Liver (tissue), 9 donors: ENCODE data around the gene MGRN1. TPM values are rescaled to one million over a fixed set of nuclear protein-coding genes. Genes with fewer than 3 reads are reported as not detected.
A peak's percentile ranks its signal among the peaks of the same experiment; 100 is the strongest.

Source experiments
- DNase-seq: peaks from one replicate; pipeline ENCODE4 v3.0.0-alpha.2; 2017; ENCODE audit warnings: low spot score
- H3K27ac ChIP-seq, 2 donors: one replicate each; pipeline ENCODE4 v1.7.0; 2013; ENCODE audit warnings: inconsistent platforms in 2 of 2, low read length in 2 of 2, control low read depth in 1 of 2, low read depth in 1 of 2, mild to moderate bottlenecking in 1 of 2
- H3K27me3 ChIP-seq, 4 donors: one replicate each; pipeline versions ENCODE4 v1.6.1 to v1.7.0; 2013; ENCODE audit warnings: low read length in 3 of 4, inconsistent platforms in 1 of 4, mild to moderate bottlenecking in 1 of 4, moderate library complexity in 1 of 4; ENCODE audit not compliant: control insufficient read depth in 4 of 4, insufficient read depth in 4 of 4
- H3K36me3 ChIP-seq, 4 donors: one replicate each; pipeline versions ENCODE4 v1.6.1 to v1.7.0; 2013; ENCODE audit warnings: low read length in 3 of 4, mild to moderate bottlenecking in 3 of 4, low read depth in 1 of 4, moderate library complexity in 1 of 4; ENCODE audit not compliant: control insufficient read depth in 4 of 4, insufficient read depth in 3 of 4
- H3K4me1 ChIP-seq, 4 donors: one replicate each; pipeline versions ENCODE4 v1.6.1 to v1.7.0; 2013; ENCODE audit warnings: low read length in 3 of 4, mild to moderate bottlenecking in 3 of 4, moderate library complexity in 1 of 4; ENCODE audit not compliant: control insufficient read depth in 4 of 4, insufficient read depth in 4 of 4
- H3K4me3 ChIP-seq, 3 donors: one replicate each; pipeline versions ENCODE4 v1.6.1 to v1.7.0; 2013; ENCODE audit warnings: low read length in 3 of 3, control low read depth in 1 of 3, low read depth in 1 of 3, mild to moderate bottlenecking in 1 of 3
- H3K9ac ChIP-seq, 2 donors: one replicate each; pipeline ENCODE4 v1.7.0; 2013; ENCODE audit warnings: low read length in 2 of 2, mild to moderate bottlenecking in 2 of 2, moderate library complexity in 2 of 2, control low read depth in 1 of 2, low read depth in 1 of 2
- H3K9me3 ChIP-seq, 4 donors: one replicate each; pipeline versions ENCODE4 v1.6.1 to v1.7.0; 2013; ENCODE audit warnings: low read length in 3 of 4; ENCODE audit not compliant: control insufficient read depth in 4 of 4
- ATF3 ChIP-seq: IDR thresholded peaks from 2 replicates; pipeline ENCODE4 v1.6.1; 2016; ENCODE audit warnings: antibody characterized with exemption
- CTCF ChIP-seq: fragments of 150-350 bp; IDR thresholded peaks from 2 replicates; pipeline ENCODE4 v1.5.1; 2017; ENCODE audit warnings: improper control_type of control experiment, low read depth, low read length; ENCODE audit not compliant: missing input control
- EGR1 ChIP-seq, 2 donors: IDR thresholded peaks; 2 replicates each; pipeline ENCODE4 v1.6.1; 2016 to 2018; ENCODE audit warnings: antibody characterized with exemption in 2 of 2, low read depth in 2 of 2
- FOXA1 ChIP-seq: IDR thresholded peaks from 2 replicates; pipeline ENCODE4 v1.6.1; 2016; ENCODE audit warnings: antibody characterized with exemption
- FOXA2 ChIP-seq: IDR thresholded peaks from 2 replicates; pipeline ENCODE4 v1.6.1; 2016; ENCODE audit warnings: antibody characterized with exemption
- GABPA ChIP-seq, 2 donors: IDR thresholded peaks in 1 of 2; conservative IDR thresholded peaks in 1 of 2; 2 replicates each; pipeline ENCODE4 v1.6.1; 2016; ENCODE audit warnings: antibody characterized with exemption in 2 of 2, mild to moderate bottlenecking in 1 of 2, moderate library complexity in 1 of 2
- HNF4A ChIP-seq, 2 donors: conservative IDR thresholded peaks; 2 replicates each; pipeline ENCODE4 v1.6.1; 2016; ENCODE audit warnings: antibody characterized with exemption in 2 of 2, mild to moderate bottlenecking in 2 of 2
- HNF4G ChIP-seq: IDR thresholded peaks from 2 replicates; pipeline ENCODE4 v1.6.1; 2016; ENCODE audit warnings: antibody characterized with exemption
- JUND ChIP-seq, 2 donors: IDR thresholded peaks; 2 replicates each; pipeline ENCODE4 v1.6.1; 2016; ENCODE audit warnings: antibody characterized with exemption in 2 of 2
- MAX ChIP-seq: IDR thresholded peaks from 2 replicates; pipeline ENCODE4 v1.6.1; 2016; ENCODE audit warnings: antibody characterized with exemption
- NR2F2 ChIP-seq: IDR thresholded peaks from 2 replicates; pipeline ENCODE4 v1.6.1; 2016; ENCODE audit warnings: antibody characterized with exemption
- RAD21 ChIP-seq, 2 donors: IDR thresholded peaks; 2 replicates each; pipeline ENCODE4 v1.6.1; 2016; ENCODE audit warnings: antibody characterized with exemption in 2 of 2, mild to moderate bottlenecking in 2 of 2
- REST ChIP-seq: IDR thresholded peaks from 2 replicates; pipeline ENCODE4 v1.6.1; 2016; ENCODE audit warnings: antibody characterized with exemption, mild to moderate bottlenecking
- RXRA ChIP-seq, 2 donors: IDR thresholded peaks; 2 replicates each; pipeline ENCODE4 v1.6.1; 2017 to 2018; ENCODE audit warnings: antibody characterized with exemption in 2 of 2, mild to moderate bottlenecking in 1 of 2
- SP1 ChIP-seq: IDR thresholded peaks from 2 replicates; pipeline ENCODE4 v1.6.1; 2018; ENCODE audit warnings: antibody characterized with exemption, mild to moderate bottlenecking
- TAF1 ChIP-seq: conservative IDR thresholded peaks from 2 replicates; pipeline ENCODE4 v1.6.1; 2016; ENCODE audit warnings: antibody characterized with exemption, mild to moderate bottlenecking
- YY1 ChIP-seq: IDR thresholded peaks from 2 replicates; pipeline ENCODE4 v1.6.1; 2016; ENCODE audit warnings: antibody characterized with exemption, mild to moderate bottlenecking
- ZBTB33 ChIP-seq: IDR thresholded peaks from 2 replicates; pipeline ENCODE4 v1.6.1; 2016; ENCODE audit warnings: antibody characterized with exemption
- WGBS: extraction: QIAGEN DNeasy Blood & Tissue Kit; methylation state at CpG from one replicate; pipeline ENCODE4 v1.1.7; 2013; 5-methylcytosine and 5-hydroxymethylcytosine counted together
- polyA plus RNA-seq, 2 donors: library from polyadenylated mRNA; stranded (reverse) in 1 of 2; unstranded in 1 of 2; fragments of 200-250 nt in 1 of 2; fragments of >200 nt in 1 of 2; fragmentation: Nextera tagmentation in 1 of 2; extraction: Ambion mirVana in 1 of 2; gene quantifications; one replicate each; pipeline versions ENCODE4 v1.2.1 to v1.2.3, GENCODE V29; 2013 to 2015
- total RNA-seq, 2 donors: library from RNA; depleted of rRNA; stranded (reverse); fragments of >200 nt; gene quantifications; one replicate each; pipeline ENCODE4 v1.2.3, GENCODE V29; 2014
- donor health status: healthy.
- donor health status: healthy.
- donor health status: healthy.
- donor health status: healthy.
- donor health status: healthy.

The MGRN1 gene
- total and polyA plus RNA-seq, 4 donors, result 15.9 to 35.7 (median 25.9) TPM

GRCh38 chr16:4631444-4631843 lies 6.8 kb downstream of the MGRN1 start:
- Histone ChIP-seq H3K4me3 (no peak overlapping the region), H3K4me1 (peaks cover 0 to 6% (median 3%) of the 10 kb centered on the region in 4 donors), H3K27ac (peak overlapping the region; percentile 38 to 61), H3K27me3 (no peaks in the 10 kb centered on the region), H3K9ac (no peak overlapping the region), H3K36me3 (peaks cover 0 to 4% (median 2%) of the 10 kb centered on the region in 4 donors), H3K9me3 (no peaks in the 10 kb centered on the region)
- WGBS, result 64% methylated on average over 1 of the region's 1 CpG
- TF ChIP-seq TAF1 (no peak), FOXA2 (peak; percentile 61)
- no peak for DNase-seq

- Histone ChIP-seq H3K9ac (no peak overlapping the region), H3K36me3 (peaks cover 0 to 11% (median 0%) of the 10 kb centered on the region in 4 donors), H3K27ac (no peak overlapping the region), H3K4me1 (peaks cover 0 to 6% (median 0%) of the 10 kb centered on the region in 4 donors), H3K9me3 (no peaks in the 10 kb centered on the region), H3K4me3 (no peak overlapping the region), H3K27me3 (no peaks in the 10 kb centered on the region)
- DNase-seq, result no peak
- 94% methylated on average over 20 of the region's 20 CpGs for WGBS
- TF ChIP-seq EGR1 (IDR thresholded peaks at IDR 0.05; ENCODE audit: low read depth in 2 of 2) (no peak), NR2F2 (no peak), SP1 (no peak), RXRA (IDR thresholded peaks at IDR 0.05) (no peak), FOXA2 (no peak), ZBTB33 (no peak), REST (no peak), ATF3 (no peak), JUND (IDR thresholded peaks at IDR 0.05) (no peak), FOXA1 (no peak), CTCF (no peak), YY1 (no peak), TAF1 (no peak), GABPA (IDR thresholded peaks at IDR 0.05 in 1 of 2, conservative IDR thresholded peaks at IDR 0.05 in 1 of 2) (no peak), RAD21 (IDR thresholded peaks at IDR 0.05) (no peak), MAX (no peak), HNF4A (conservative IDR thresholded peaks at IDR 0.05) (no peak), HNF4G (no peak)
These were observed 9.4 kb downstream of the MGRN1 start for GRCh38 chr16:4633910-4634635.
